Measurements from ENCODE around the gene CSRP1. TPM values are rescaled to one million over a fixed set of nuclear protein-coding genes. Genes with fewer than 3 reads are reported as not detected.

Gene CSRP1
- total and polyA plus RNA-seq, 3 experiments from 2014 or later, result 65.0 to 67.6 (median 66.9) TPM

GRCh38 chr1:201465698-201466290 is 41.1 kb downstream of the CSRP1 start:
- Mint-ChIP-seq H3K27me3 (peaks cover 18 to 43% of the 10 kb centered on the region in 2 donors), H3K9me3 (no peaks in the 10 kb centered on the region), H3K36me3 (no peaks in the 10 kb centered on the region), H3K27ac (no peak overlapping the region), H3K4me3 (peak overlapping the region in 1 of 7 donors; percentile 2), H3K4me1 (peaks cover 5 to 10% (median 6%) of the 10 kb centered on the region in 3 donors)
- no peak overlapping the region for H3K4me3 ChIP-seq (ENCODE audit: low read length)
- no peaks in the 10 kb centered on the region for H3K9me3 ChIP-seq (ENCODE audit: low read length)
- peaks cover 9% of the 10 kb centered on the region for H3K27me3 ChIP-seq (ENCODE audit: insufficient read depth, low read length, poor library complexity, severe bottlenecking)
- no peaks in the 10 kb centered on the region for H3K36me3 ChIP-seq (ENCODE audit: insufficient read depth, low read length)
- CTCF ChIA-PET, result interaction anchor here (1.3 to 3.2 kb wide), 2 partner anchors 16 to 47 kb away, joined by 4 to 11 read pairs; no protein-coding TSS in a partner anchor
- H3K4me1 ChIP-seq (ENCODE audit: insufficient read depth, low read length), result no peaks in the 10 kb centered on the region
- POLR2A ChIA-PET, result no interaction called here
- DNase-seq, result no peak
- H3K27ac ChIP-seq (ENCODE audit: low read depth, low read length), result no peak overlapping the region

- DNase-seq, result no peak
- H3K4me3 Mint-ChIP-seq, result no peak overlapping the region
- no peaks in the 10 kb centered on the region for H3K4me1 ChIP-seq (ENCODE audit: insufficient read depth, low read length)
- H3K27me3 ChIP-seq (ENCODE audit: insufficient read depth, low read length, poor library complexity, severe bottlenecking), result no peaks in the 10 kb centered on the region
- no peaks in the 10 kb centered on the region for H3K36me3 ChIP-seq (ENCODE audit: insufficient read depth, low read length)
- POLR2A ChIA-PET, result no interaction called here
- H3K27ac ChIP-seq (ENCODE audit: low read depth, low read length), result no peak overlapping the region
- no peak overlapping the region for H3K4me3 ChIP-seq (ENCODE audit: low read length)
- no peaks in the 10 kb centered on the region for H3K9me3 ChIP-seq (ENCODE audit: low read length)
- no peaks in the 10 kb centered on the region for H3K4me1 Mint-ChIP-seq
- H3K9me3 Mint-ChIP-seq, result no peaks in the 10 kb centered on the region
- H3K27me3 Mint-ChIP-seq, result peaks cover 14 to 26% of the 10 kb centered on the region in 2 donors
- H3K27ac Mint-ChIP-seq, result no peak overlapping the region
- no peaks in the 10 kb centered on the region for H3K36me3 Mint-ChIP-seq
- CTCF ChIA-PET, result interaction anchor here (2.7 kb wide), 1 partner anchor 16 kb away, joined by 8 read pairs; no protein-coding TSS in a partner anchor
Measured at GRCh38 chr1:201463071-201463552, 43.8 kb downstream of the CSRP1 start.

GRCh38 chr1:201461645-201462441 is 45.1 kb downstream of the CSRP1 start:
- peak overlapping the region; percentile 35 for H3K27ac ChIP-seq (ENCODE audit: low read depth, low read length)
- no peaks in the 10 kb centered on the region for H3K36me3 Mint-ChIP-seq
- ChIA-PET CTCF (interaction anchor here (2.7 kb wide), 1 partner anchor 14 kb away, joined by 8 read pairs; no protein-coding TSS in a partner anchor), POLR2A (no interaction called here)
- no peak for DNase-seq
- H3K9me3 ChIP-seq (ENCODE audit: low read length), result no peaks in the 10 kb centered on the region
- no peak overlapping the region for H3K4me3 ChIP-seq (ENCODE audit: low read length)
- H3K4me1 Mint-ChIP-seq, result no peaks in the 10 kb centered on the region
- no peaks in the 10 kb centered on the region for H3K36me3 ChIP-seq (ENCODE audit: insufficient read depth, low read length)
- no peak overlapping the region for H3K4me3 Mint-ChIP-seq
- peaks cover 10 to 23% of the 10 kb centered on the region in 2 donors for H3K27me3 Mint-ChIP-seq
- no peaks in the 10 kb centered on the region for H3K27me3 ChIP-seq (ENCODE audit: insufficient read depth, low read length, poor library complexity, severe bottlenecking)
- no peaks in the 10 kb centered on the region for H3K4me1 ChIP-seq (ENCODE audit: insufficient read depth, low read length)
- no peaks in the 10 kb centered on the region for H3K9me3 Mint-ChIP-seq
- H3K27ac Mint-ChIP-seq, result no peak overlapping the region

GRCh38 chr1:201460814-201461644 is 45.9 kb downstream of the CSRP1 start:
- CTCF ChIA-PET, result interaction anchor here (2.1 to 2.7 kb wide), 2 partner anchors 13 to 21 kb away, joined by 4 to 8 read pairs; no protein-coding TSS in a partner anchor
- Mint-ChIP-seq H3K9me3 (no peaks in the 10 kb centered on the region), H3K4me1 (no peaks in the 10 kb centered on the region), H3K36me3 (no peaks in the 10 kb centered on the region), H3K27ac (no peak overlapping the region), H3K27me3 (peaks cover 10 to 18% of the 10 kb centered on the region in 2 donors), H3K4me3 (no peak overlapping the region)
- H3K9me3 ChIP-seq (ENCODE audit: low read length), result no peaks in the 10 kb centered on the region
- H3K4me3 ChIP-seq (ENCODE audit: low read length), result no peak overlapping the region
- peak overlapping the region; percentile 35 for H3K27ac ChIP-seq (ENCODE audit: low read depth, low read length)
- POLR2A ChIA-PET, result no interaction called here
- no peaks in the 10 kb centered on the region for H3K4me1 ChIP-seq (ENCODE audit: insufficient read depth, low read length)
- no peak for DNase-seq
- no peaks in the 10 kb centered on the region for H3K27me3 ChIP-seq (ENCODE audit: insufficient read depth, low read length, poor library complexity, severe bottlenecking)
- no peaks in the 10 kb centered on the region for H3K36me3 ChIP-seq (ENCODE audit: insufficient read depth, low read length)

GRCh38 chr1:201459775-201460174 is 47.1 kb downstream of the CSRP1 start:
- POLR2A ChIA-PET, result no interaction called here

GRCh38 chr1:201459052-201459451 is 47.9 kb downstream of the CSRP1 start:
- no peak overlapping the region for H3K27ac Mint-ChIP-seq
- Histone ChIP-seq H3K27ac (ENCODE audit: low read depth, low read length) (no peak overlapping the region), H3K27me3 (ENCODE audit: insufficient read depth, low read length, poor library complexity, severe bottlenecking) (no peaks in the 10 kb centered on the region), H3K4me3 (ENCODE audit: low read length) (no peak overlapping the region), H3K36me3 (ENCODE audit: insufficient read depth, low read length) (no peaks in the 10 kb centered on the region), H3K4me1 (ENCODE audit: insufficient read depth, low read length) (no peaks in the 10 kb centered on the region), H3K9me3 (ENCODE audit: low read length) (no peaks in the 10 kb centered on the region)
- H3K27me3 Mint-ChIP-seq, result peaks cover 8% of the 10 kb centered on the region in 2 donors
- H3K9me3 Mint-ChIP-seq, result no peaks in the 10 kb centered on the region
- H3K4me3 Mint-ChIP-seq, result no peak overlapping the region
- H3K4me1 Mint-ChIP-seq, result no peaks in the 10 kb centered on the region
- H3K36me3 Mint-ChIP-seq, result no peaks in the 10 kb centered on the region
- ChIA-PET CTCF (interaction anchor here (1.6 to 2.1 kb wide), 2 partner anchors 11 to 23 kb away, joined by 4 to 9 read pairs; no protein-coding TSS in a partner anchor), POLR2A (no interaction called here)
- no peak for DNase-seq

More at GRCh38 chr1:201459775-201460174, 47.1 kb downstream of the CSRP1 start:
- Mint-ChIP-seq H3K27ac (no peak overlapping the region), H3K4me1 (no peaks in the 10 kb centered on the region), H3K27me3 (peaks cover 8 to 13% of the 10 kb centered on the region in 2 donors), H3K36me3 (no peaks in the 10 kb centered on the region), H3K4me3 (no peak overlapping the region), H3K9me3 (no peaks in the 10 kb centered on the region)
- Histone ChIP-seq H3K27me3 (ENCODE audit: insufficient read depth, low read length, poor library complexity, severe bottlenecking) (no peaks in the 10 kb centered on the region), H3K4me3 (ENCODE audit: low read length) (no peak overlapping the region), H3K4me1 (ENCODE audit: insufficient read depth, low read length) (no peaks in the 10 kb centered on the region), H3K27ac (ENCODE audit: low read depth, low read length) (no peak overlapping the region), H3K36me3 (ENCODE audit: insufficient read depth, low read length) (no peaks in the 10 kb centered on the region), H3K9me3 (ENCODE audit: low read length) (no peaks in the 10 kb centered on the region)
- CTCF ChIA-PET, result interaction anchor here (1.6 to 2.1 kb wide), 2 partner anchors 12 to 22 kb away, joined by 4 to 9 read pairs; no protein-coding TSS in a partner anchor
- no peak for DNase-seq

- Mint-ChIP-seq H3K4me3 (no peak overlapping the region), H3K4me1 (no peaks in the 10 kb centered on the region), H3K9me3 (peaks cover 0 to 2% (median 0%) of the 10 kb centered on the region in 5 donors), H3K27ac (no peak overlapping the region), H3K27me3 (peaks cover 8 to 10% of the 10 kb centered on the region in 2 donors), H3K36me3 (no peaks in the 10 kb centered on the region)
- H3K27me3 ChIP-seq (ENCODE audit: insufficient read depth, low read length, poor library complexity, severe bottlenecking), result no peaks in the 10 kb centered on the region
- POLR2A ChIA-PET, result no interaction called here
- no peak overlapping the region for H3K4me3 ChIP-seq (ENCODE audit: low read length)
- DNase-seq, result no peak
- CTCF ChIA-PET, result interaction anchor here (1.7 kb wide), 1 partner anchor 24 kb away, joined by 5 read pairs; no protein-coding TSS in a partner anchor
- H3K27ac ChIP-seq (ENCODE audit: low read depth, low read length), result no peak overlapping the region
- H3K9me3 ChIP-seq (ENCODE audit: low read length), result no peaks in the 10 kb centered on the region
- H3K4me1 ChIP-seq (ENCODE audit: insufficient read depth, low read length), result no peaks in the 10 kb centered on the region
- no peaks in the 10 kb centered on the region for H3K36me3 ChIP-seq (ENCODE audit: insufficient read depth, low read length)
Measured at GRCh38 chr1:201457508-201457960, 49.4 kb downstream of the CSRP1 start.
